ENCODE data around the gene PIGR.

- TF ChIP-seq CTCF (IDR thresholded peaks at IDR 0.05) (no peak), POLR2A (IDR thresholded peaks at IDR 0.05) (no peak), POLR2AphosphoS5 (IDR thresholded peaks at IDR 0.05; ENCODE audit: insufficient read depth in 1 of 2, low read depth in 1 of 2) (no peak)
Measured at GRCh38 chr1:206893380-206893779, 52.9 kb downstream of the PIGR start.

Data from vagina (tissue), 2 donors.